Aorta (tissue), 5 donors: ENCODE data around the gene CDAN1. TPM values are rescaled to one million over a fixed set of nuclear protein-coding genes. Genes with fewer than 3 reads are reported as not detected.

Experiments
- ATAC-seq: fragments of 200-7000 bp; cut with Tn5 transposase; one replicate; pipeline ENCODE4 v1.9.1; 2022; ENCODE audit warnings: moderate library complexity; ENCODE audit not compliant: low FRiP score
- DNase-seq, 2 donors: peaks; one replicate each; pipeline ENCODE4 v3.0.0-alpha.2; 2020
- H3K27ac ChIP-seq, 2 donors: one replicate each; pipeline ENCODE4 v1.5.1; 2013; ENCODE audit warnings: low read length in 2 of 2, mild to moderate bottlenecking in 2 of 2, moderate library complexity in 2 of 2, control low read depth in 1 of 2, inconsistent platforms in 1 of 2, low read depth in 1 of 2
- H3K27me3 ChIP-seq, 2 donors: one replicate each; pipeline ENCODE4 v1.6.1; 2013; ENCODE audit warnings: control low read depth in 1 of 2, low read length in 1 of 2, mild to moderate bottlenecking in 1 of 2, moderate library complexity in 1 of 2; ENCODE audit not compliant: insufficient read depth in 2 of 2, control insufficient read depth in 1 of 2
- H3K36me3 ChIP-seq, 2 donors: one replicate each; pipeline ENCODE4 v1.6.1; 2013; ENCODE audit warnings: control low read depth in 1 of 2, low read length in 1 of 2, mild to moderate bottlenecking in 1 of 2; ENCODE audit not compliant: insufficient read depth in 2 of 2, control insufficient read depth in 1 of 2
- H3K4me1 ChIP-seq, 2 donors: one replicate each; pipeline ENCODE4 v1.6.1; 2013; ENCODE audit warnings: low read length in 2 of 2, control low read depth in 1 of 2, mild to moderate bottlenecking in 1 of 2, moderate library complexity in 1 of 2; ENCODE audit not compliant: insufficient read depth in 2 of 2, control insufficient read depth in 1 of 2
- H3K4me3 ChIP-seq, 2 donors: one replicate each; pipeline ENCODE4 v1.5.1; 2013; ENCODE audit warnings: low read length in 2 of 2, control low read depth in 1 of 2, mild to moderate bottlenecking in 1 of 2
- H3K9me3 ChIP-seq: one replicate; pipeline ENCODE4 v1.6.1; 2013; ENCODE audit warnings: mild to moderate bottlenecking, low read length; ENCODE audit not compliant: control insufficient read depth
- WGBS, 2 donors: extraction: QIAGEN DNeasy Blood & Tissue Kit; methylation state at CpG; one replicate each; pipeline ENCODE4 v1.1.7; 2013; 5-methylcytosine and 5-hydroxymethylcytosine counted together
- intact Hi-C, 2 donors: fragments of 100-400 bp; cut with DNase I; formaldehyde crosslinking; loops; one replicate each; pipeline versions ENCODE4 v1.14.2 to v1.15.0; 2022
- polyA plus RNA-seq, 2 donors: library from polyadenylated mRNA; stranded (reverse); fragments of 200-250 nt; gene quantifications; one replicate each; pipeline ENCODE4 v1.2.3, GENCODE V29; 2013
- total RNA-seq, 2 donors: library from RNA; stranded (reverse); fragmentation: NEBNext Ultra II Directional; extraction: Animal tissue kit (Norgen Biotek cat#: 25700); gene quantifications; one replicate each; pipeline ENCODE4 v1.2.1, GENCODE V29; 2021
- donor health status: healthy with polysubstance abuse.
- donor health status: Bipolar disorder and iron deficiency.
- donor health status: DM: no; HTN: no; CAD: no.
- donor health status: DM: no; HTN: no; CAD: no.
- donor health status: DM: yes; HTN: yes; CAD: no.

CDAN1 gene
- total and polyA plus RNA-seq, 4 donors = 2.8 to 24.6 (median 13.8) TPM

GRCh38 chr15:42693496-42693895 is 43.4 kb downstream of the CDAN1 start:
- no peak overlapping the region for H3K27ac ChIP-seq
- H3K4me1 ChIP-seq = no peaks in the 10 kb centered on the region
- DNase-seq (no peak), ATAC-seq (no peak)
- WGBS, 2 donors = 96 to 97% methylated on average over 6 of the region's 6 CpGs
- peaks cover 0 to 12% of the 10 kb centered on the region in 2 donors for H3K36me3 ChIP-seq
- H3K4me3 ChIP-seq = no peak overlapping the region
- no peaks in the 10 kb centered on the region for H3K27me3 ChIP-seq
- no peaks in the 10 kb centered on the region for H3K9me3 ChIP-seq
- intact Hi-C loops = no loop called here

GRCh38 chr15:42692997-42693396 is 43.9 kb downstream of the CDAN1 start:
- intact Hi-C loops = no loop called here
- 89 to 91% methylated on average over 4 of the region's 4 CpGs for WGBS, 2 donors
- Histone ChIP-seq H3K9me3 (no peaks in the 10 kb centered on the region), H3K27ac (no peak overlapping the region), H3K36me3 (peaks cover 0 to 13% of the 10 kb centered on the region in 2 donors), H3K27me3 (no peaks in the 10 kb centered on the region), H3K4me3 (no peak overlapping the region), H3K4me1 (no peaks in the 10 kb centered on the region)
- DNase-seq = no peak
- ATAC-seq = no peak

GRCh38 chr15:42692536-42692935 is 44.4 kb downstream of the CDAN1 start:
- WGBS, 2 donors = 78 to 89% methylated on average over 1 of the region's 1 CpG
- DNase-seq (no peak), ATAC-seq (no peak)
- Histone ChIP-seq H3K4me3 (no peak overlapping the region), H3K9me3 (no peaks in the 10 kb centered on the region), H3K36me3 (peaks cover 0 to 15% of the 10 kb centered on the region in 2 donors), H3K27me3 (no peaks in the 10 kb centered on the region), H3K27ac (no peak overlapping the region), H3K4me1 (no peaks in the 10 kb centered on the region)
- intact Hi-C loops = no loop called here

- Histone ChIP-seq H3K4me3 (no peak overlapping the region), H3K4me1 (no peaks in the 10 kb centered on the region), H3K36me3 (peaks cover 0 to 15% of the 10 kb centered on the region in 2 donors), H3K9me3 (no peaks in the 10 kb centered on the region), H3K27me3 (no peaks in the 10 kb centered on the region), H3K27ac (no peak overlapping the region)
- intact Hi-C loops = no loop called here
- WGBS, 2 donors = 85% methylated on average over 9 of the region's 9 CpGs
- ATAC-seq = no peak
- DNase-seq = no peak
Observed at GRCh38 chr15:42691770-42692169, 45.2 kb downstream of the CDAN1 start.

- Histone ChIP-seq H3K9me3 (no peaks in the 10 kb centered on the region), H3K36me3 (peaks cover 0 to 18% of the 10 kb centered on the region in 2 donors), H3K27ac (no peak overlapping the region), H3K4me1 (no peaks in the 10 kb centered on the region), H3K4me3 (no peak overlapping the region), H3K27me3 (no peaks in the 10 kb centered on the region)
- no peak for ATAC-seq
- WGBS, 2 donors = 81 to 83% methylated on average over 4 of the region's 4 CpGs
- intact Hi-C loops = no loop called here
- no peak for DNase-seq
Observed at GRCh38 chr15:42691308-42691707, 45.6 kb downstream of the CDAN1 start.

- Histone ChIP-seq H3K4me1 (no peaks in the 10 kb centered on the region), H3K27me3 (no peaks in the 10 kb centered on the region), H3K36me3 (peaks cover 7 to 22% of the 10 kb centered on the region in 2 donors), H3K9me3 (no peaks in the 10 kb centered on the region), H3K4me3 (no peak overlapping the region), H3K27ac (no peak overlapping the region)
- intact Hi-C loops = no loop called here
- 78 to 80% methylated on average over 3 of the region's 3 CpGs for WGBS, 2 donors
- DNase-seq (no peak), ATAC-seq (no peak)
Observed at GRCh38 chr15:42688301-42688700, 48.6 kb downstream of the CDAN1 start.

- Histone ChIP-seq H3K27ac (no peak overlapping the region), H3K4me1 (no peaks in the 10 kb centered on the region), H3K36me3 (peaks cover 7 to 22% of the 10 kb centered on the region in 2 donors), H3K9me3 (no peaks in the 10 kb centered on the region), H3K4me3 (no peak overlapping the region), H3K27me3 (no peaks in the 10 kb centered on the region)
- DNase-seq (no peak), ATAC-seq (no peak)
- intact Hi-C loops = no loop called here
- WGBS, 2 donors = 95 to 97% methylated on average over 4 of the region's 4 CpGs
Observed at GRCh38 chr15:42687740-42688139, 49.2 kb downstream of the CDAN1 start.

GRCh38 chr15:42686281-42686680 is 50.6 kb downstream of the CDAN1 start:
- Histone ChIP-seq H3K27ac (no peak overlapping the region), H3K36me3 (peaks cover 7 to 20% of the 10 kb centered on the region in 2 donors), H3K4me3 (no peak overlapping the region), H3K27me3 (no peaks in the 10 kb centered on the region), H3K9me3 (no peaks in the 10 kb centered on the region), H3K4me1 (no peaks in the 10 kb centered on the region)
- DNase-seq (no peak), ATAC-seq (no peak)
- 95 to 97% methylated on average over 8 of the region's 8 CpGs for WGBS, 2 donors
- intact Hi-C loops = no loop called here

- Histone ChIP-seq H3K9me3 (no peaks in the 10 kb centered on the region), H3K4me3 (no peak overlapping the region), H3K4me1 (no peaks in the 10 kb centered on the region), H3K36me3 (peaks cover 7 to 14% of the 10 kb centered on the region in 2 donors), H3K27me3 (no peaks in the 10 kb centered on the region), H3K27ac (no peak overlapping the region)
- DNase-seq (no peak), ATAC-seq (no peak)
- intact Hi-C loops = no loop called here
- WGBS, 2 donors = 87 to 90% methylated on average over 6 of the region's 6 CpGs
Observed at GRCh38 chr15:42681119-42681518, 55.8 kb downstream of the CDAN1 start.
